Mucosa of rectum (tissue), 2 donors: ENCODE measurements around the gene OR2K2.
"Not testable (repeated sequence)": the region's sequence is repeated elsewhere in the genome, so short reads cannot be mapped to it uniquely, and the experiment has no call there.

Experiments
- H3K27ac ChIP-seq, 2 donors: one replicate each; pipeline ENCODE4 v1.7.0; 2013; ENCODE audit warnings: inconsistent platforms in 2 of 2, low read depth in 2 of 2, low read length in 2 of 2
- H3K27me3 ChIP-seq, 2 donors: one replicate each; pipeline ENCODE4 v1.7.0; 2013; ENCODE audit warnings: low read length in 2 of 2; ENCODE audit not compliant: control insufficient read depth in 2 of 2, insufficient read depth in 2 of 2
- H3K36me3 ChIP-seq, 2 donors: one replicate each; pipeline ENCODE4 v1.7.0; 2013; ENCODE audit warnings: low read length in 2 of 2; ENCODE audit not compliant: control insufficient read depth in 2 of 2, insufficient read depth in 2 of 2
- H3K4me1 ChIP-seq, 2 donors: one replicate each; pipeline ENCODE4 v1.7.0; 2013; ENCODE audit warnings: low read length in 2 of 2, mild to moderate bottlenecking in 1 of 2; ENCODE audit not compliant: control insufficient read depth in 2 of 2, insufficient read depth in 2 of 2
- H3K4me3 ChIP-seq, 2 donors: one replicate each; pipeline ENCODE4 v1.7.0; 2013; ENCODE audit warnings: low read length in 2 of 2
- H3K9ac ChIP-seq, 2 donors: one replicate each; pipeline ENCODE4 v1.7.0; 2013; ENCODE audit warnings: low read length in 2 of 2, low read depth in 1 of 2, mild to moderate bottlenecking in 1 of 2
- H3K9me3 ChIP-seq, 2 donors: one replicate each; pipeline ENCODE4 v1.7.0; 2013; ENCODE audit warnings: low read length in 2 of 2; ENCODE audit not compliant: control insufficient read depth in 2 of 2
- donor health status: healthy.
- donor health status: Normal muscosa, but diverticular disease.

The OR2K2 gene

GRCh38 chr9:111349766-111350165 lies 19.7 kb upstream of the OR2K2 start:
- Histone ChIP-seq H3K9ac (no peak overlapping the region), H3K4me3 (no peak overlapping the region), H3K9me3 (no peaks in the 10 kb centered on the region), H3K27ac (peak overlapping the region in 1 of 2 donors; percentile 54), H3K4me1 (peaks cover 0 to 6% of the 10 kb centered on the region in 2 donors), H3K36me3 (no peaks in the 10 kb centered on the region), H3K27me3 (no peaks in the 10 kb centered on the region)

DNA sequence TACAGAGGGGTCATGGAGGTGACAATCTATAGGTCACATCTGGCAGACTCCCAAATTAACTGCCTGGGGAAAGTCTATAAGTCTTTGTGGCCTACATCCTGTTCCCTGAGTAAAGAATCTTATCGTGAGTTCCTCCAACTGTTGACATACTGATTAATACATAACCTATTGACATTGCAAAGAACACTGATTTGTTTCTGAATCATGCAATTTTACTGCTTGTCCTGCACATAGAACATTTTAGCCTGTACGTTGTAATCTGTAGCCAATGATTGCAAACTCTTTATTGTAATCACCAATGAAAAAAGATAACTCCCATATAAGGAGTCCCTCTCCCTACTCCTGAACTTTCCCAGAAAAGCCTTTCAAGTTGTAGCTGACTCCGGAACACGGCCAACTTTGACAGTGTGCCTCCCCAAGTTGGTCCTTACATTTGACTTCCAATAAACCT lies 18.8 kb upstream of the OR2K2 start:
- no peaks in the 10 kb centered on the region for H3K9me3 ChIP-seq
- no peaks in the 10 kb centered on the region for H3K27me3 ChIP-seq
- peak overlapping the region in 1 of 2 donors; percentile 54 for H3K27ac ChIP-seq
- no peaks in the 10 kb centered on the region for H3K36me3 ChIP-seq
- peaks cover 0 to 6% of the 10 kb centered on the region in 2 donors for H3K4me1 ChIP-seq
- H3K4me3 ChIP-seq, result no peak overlapping the region
- H3K9ac ChIP-seq, result no peak overlapping the region

DNA sequence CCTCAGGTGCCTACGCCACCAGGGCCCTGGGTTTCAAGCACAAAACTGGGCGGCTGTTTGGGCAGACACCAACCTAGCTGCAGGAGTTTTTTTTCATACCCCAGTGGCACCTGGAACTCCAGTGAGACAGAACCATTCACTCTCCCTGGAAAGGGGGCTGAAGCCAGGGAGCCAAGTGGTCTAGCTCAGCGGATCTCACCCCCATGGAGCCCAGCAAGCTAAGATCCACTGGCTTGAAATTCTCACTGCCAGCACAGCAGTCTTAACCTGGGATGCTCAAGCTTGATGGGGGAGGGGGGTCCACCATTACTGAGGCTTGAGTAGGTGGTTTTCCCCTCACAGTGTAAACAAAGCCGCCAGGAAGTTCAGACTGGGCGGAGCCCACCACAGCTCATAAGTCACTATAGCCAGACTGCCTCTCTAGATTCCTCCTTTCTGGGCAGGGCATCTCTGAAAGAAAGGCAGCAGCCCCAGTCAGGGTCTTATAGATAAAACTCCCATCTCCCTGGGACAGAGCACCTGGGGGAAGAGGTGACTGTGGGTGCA lies 4.4 kb upstream of the OR2K2 start:
- not testable (repeated sequence) for H3K4me3 ChIP-seq, H3K27me3 ChIP-seq, H3K9ac ChIP-seq, H3K27ac ChIP-seq, H3K4me1 ChIP-seq, H3K9me3 ChIP-seq, H3K36me3 ChIP-seq

GRCh38 chr9:111320631-111321030 lies 9.4 kb downstream of the OR2K2 start:
- Histone ChIP-seq H3K9ac (no peak overlapping the region), H3K36me3 (no peaks in the 10 kb centered on the region), H3K27ac (no peak overlapping the region)

DNA sequence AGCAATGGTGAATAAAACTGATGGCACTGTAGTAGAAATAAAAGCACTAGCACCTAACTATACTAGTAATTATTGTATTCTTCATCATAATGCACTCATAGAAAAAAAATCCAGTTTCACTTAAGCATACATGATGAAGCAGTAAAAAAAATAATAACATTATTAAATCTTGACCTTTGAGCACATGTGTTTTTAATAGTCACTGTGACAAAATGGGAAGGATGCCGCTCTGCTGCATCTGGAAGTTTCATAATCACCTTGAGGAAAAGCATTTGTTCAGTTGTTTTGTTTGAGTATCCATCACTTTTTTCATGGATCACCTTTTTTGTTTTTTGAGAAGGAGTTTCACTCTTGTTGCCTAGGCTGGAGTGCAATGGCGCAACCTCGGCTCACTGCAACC lies 13.2 kb downstream of the OR2K2 start:
- Histone ChIP-seq H3K9me3 (no peaks in the 10 kb centered on the region), H3K4me3 (no peak overlapping the region), H3K9ac (no peak overlapping the region), H3K36me3 (no peaks in the 10 kb centered on the region), H3K4me1 (no peaks in the 10 kb centered on the region), H3K27ac (no peak overlapping the region), H3K27me3 (no peaks in the 10 kb centered on the region)

More at GRCh38 chr9:111320631-111321030, 9.4 kb downstream of the OR2K2 start:
- Histone ChIP-seq H3K4me3 (no peak overlapping the region), H3K27me3 (no peaks in the 10 kb centered on the region), H3K4me1 (no peaks in the 10 kb centered on the region), H3K9me3 (no peaks in the 10 kb centered on the region)

DNA sequence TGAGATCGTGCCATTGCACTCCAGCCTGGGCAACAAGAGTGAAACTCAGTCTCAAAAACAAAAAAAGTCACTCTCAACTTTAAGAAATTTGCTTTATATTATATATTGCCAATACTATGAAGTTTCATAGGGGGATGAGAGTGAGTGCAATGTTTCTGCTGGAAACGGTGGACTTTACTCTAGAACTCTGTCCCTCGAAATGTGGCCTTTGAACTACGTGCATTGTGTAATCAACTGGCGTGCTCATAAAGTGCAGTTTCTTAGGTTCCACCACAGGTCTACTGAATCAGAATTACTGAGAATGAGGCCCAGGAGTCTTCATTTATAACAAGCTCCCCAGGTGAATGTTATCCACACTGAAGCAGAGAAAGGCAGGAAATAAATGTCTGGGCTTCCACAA lies 24.1 kb downstream of the OR2K2 start:
- Histone ChIP-seq H3K4me1 (no peaks in the 10 kb centered on the region), H3K9me3 (no peaks in the 10 kb centered on the region), H3K27me3 (no peaks in the 10 kb centered on the region), H3K36me3 (no peaks in the 10 kb centered on the region), H3K4me3 (no peak overlapping the region), H3K9ac (no peak overlapping the region), H3K27ac (no peak overlapping the region)

- H3K9ac ChIP-seq, H3K36me3 ChIP-seq, H3K9me3 ChIP-seq, H3K27me3 ChIP-seq, H3K4me3 ChIP-seq, H3K27ac ChIP-seq, H3K4me1 ChIP-seq: not testable (repeated sequence)
Observed at GRCh38 chr9:111304000-111304399, 26.0 kb downstream of the OR2K2 start.

GRCh38 chr9:111301195-111301594 lies 28.8 kb downstream of the OR2K2 start:
- no peaks in the 10 kb centered on the region for H3K4me1 ChIP-seq
- no peak overlapping the region for H3K4me3 ChIP-seq
- no peaks in the 10 kb centered on the region for H3K27me3 ChIP-seq
- no peaks in the 10 kb centered on the region for H3K9me3 ChIP-seq
- H3K9ac ChIP-seq, result no peak overlapping the region
- H3K36me3 ChIP-seq, result no peaks in the 10 kb centered on the region
- no peak overlapping the region for H3K27ac ChIP-seq

DNA sequence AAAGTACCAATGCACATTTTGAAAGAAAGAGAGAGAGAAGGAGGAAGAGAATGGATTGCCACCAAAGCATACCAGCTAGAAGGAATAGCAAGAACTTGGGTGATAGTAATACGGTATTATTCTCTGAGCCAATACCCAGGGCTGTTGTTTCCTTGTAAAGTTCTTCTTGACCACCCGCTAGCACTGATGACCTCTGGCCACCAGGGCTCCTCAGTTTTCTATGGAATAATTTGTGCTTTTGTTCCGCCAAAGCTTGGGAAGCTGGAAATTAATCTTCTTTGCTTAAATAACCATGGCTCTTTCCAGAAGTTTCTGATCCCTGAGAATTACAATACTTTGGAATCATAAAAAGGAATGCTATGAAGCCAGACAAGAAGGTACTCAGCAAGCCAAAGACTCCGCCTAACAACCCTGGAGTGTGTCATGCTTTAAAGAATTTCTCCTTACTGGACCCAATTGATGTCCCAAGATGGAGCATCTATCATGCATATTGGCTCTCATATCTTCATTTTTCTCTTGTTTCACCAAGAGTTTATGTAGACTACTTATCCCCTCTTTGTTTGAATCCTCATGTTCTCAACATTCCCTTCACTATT lies 29.8 kb downstream of the OR2K2 start:
- Histone ChIP-seq H3K4me3 (no peak overlapping the region), H3K36me3 (no peaks in the 10 kb centered on the region), H3K27ac (no peak overlapping the region), H3K4me1 (no peaks in the 10 kb centered on the region), H3K9me3 (no peaks in the 10 kb centered on the region), H3K27me3 (no peaks in the 10 kb centered on the region), H3K9ac (no peak overlapping the region)

GRCh38 chr9:111299599-111299966 lies 30.4 kb downstream of the OR2K2 start:
- H3K27ac ChIP-seq, H3K4me3 ChIP-seq, H3K36me3 ChIP-seq, H3K4me1 ChIP-seq, H3K9me3 ChIP-seq, H3K9ac ChIP-seq, H3K27me3 ChIP-seq: not testable (repeated sequence)
